ENCODE data around the gene PDX1. TPM values are rescaled to one million over a fixed set of nuclear protein-coding genes. Genes with fewer than 3 reads are reported as not detected.

The PDX1 gene
- polyA plus RNA-seq (ENCODE audit: insufficient read length): not detected

GRCh38 chr13:27919934-27920676 lies at the start of gene PDX1:
Gene PDX1, plus strand, starts transcription at chr13:27920000. Its CDS starts 139 bp downstream, at chr13:27920139.
- DNase-seq: no peak

- DNase-seq: no peak
Measured at GRCh38 chr13:27878274-27878673, 41.5 kb upstream of the PDX1 start.

- DNase-seq: no peak
Measured at GRCh38 chr13:27889471-27889870, 30.3 kb upstream of the PDX1 start.

GRCh38 chr13:27896726-27897125 lies 23.1 kb upstream of the PDX1 start:
- no peak for DNase-seq

- no peak for DNase-seq
Measured at GRCh38 chr13:27904719-27905118, 15.1 kb upstream of the PDX1 start.

- no peak for DNase-seq
Measured at GRCh38 chr13:27905650-27906049, 14.2 kb upstream of the PDX1 start.

GRCh38 chr13:27907121-27907787 lies 12.5 kb upstream of the PDX1 start:
- no peak for DNase-seq

DNA sequence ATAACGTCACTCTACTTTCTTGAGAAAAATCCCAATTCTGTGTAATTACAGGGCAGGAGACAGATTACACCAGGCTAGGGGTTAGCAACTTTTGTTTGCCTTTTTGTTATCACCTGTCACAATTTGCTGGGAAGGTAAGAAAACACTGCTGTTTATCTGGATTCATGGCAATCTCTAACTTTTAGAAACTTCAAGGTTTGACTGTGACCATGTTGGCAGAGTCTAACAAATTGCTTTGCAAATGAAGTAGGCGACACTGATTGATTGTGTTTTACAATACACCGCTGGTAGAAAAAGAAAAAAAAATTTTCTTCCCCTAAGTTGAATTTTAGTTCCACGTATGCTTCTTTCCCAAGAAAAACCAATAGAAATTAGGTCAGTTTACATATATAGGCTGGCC lies 10.4 kb upstream of the PDX1 start:
- DNase-seq: no peak

GRCh38 chr13:27911521-27911920 lies 8.3 kb upstream of the PDX1 start:
- no peak for DNase-seq

DNA sequence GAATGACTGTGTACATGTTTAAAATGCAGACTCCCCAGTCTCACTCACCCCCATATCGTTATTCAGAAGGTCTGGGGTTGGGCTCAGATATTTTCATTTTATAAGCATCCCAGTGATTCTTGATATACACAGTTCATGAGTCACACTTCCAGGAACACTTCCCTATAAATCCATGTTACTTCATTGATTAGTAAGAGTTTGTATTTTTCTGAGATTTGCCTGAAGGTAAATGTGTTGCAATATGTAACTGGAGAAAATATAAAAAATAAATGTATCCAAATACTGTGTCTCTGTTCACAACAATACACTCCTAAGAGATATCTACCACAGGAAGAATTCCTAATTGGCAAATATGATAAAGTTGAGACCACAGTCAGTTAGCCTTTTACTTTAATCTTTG lies 6.6 kb upstream of the PDX1 start:
- no peak for DNase-seq

DNA sequence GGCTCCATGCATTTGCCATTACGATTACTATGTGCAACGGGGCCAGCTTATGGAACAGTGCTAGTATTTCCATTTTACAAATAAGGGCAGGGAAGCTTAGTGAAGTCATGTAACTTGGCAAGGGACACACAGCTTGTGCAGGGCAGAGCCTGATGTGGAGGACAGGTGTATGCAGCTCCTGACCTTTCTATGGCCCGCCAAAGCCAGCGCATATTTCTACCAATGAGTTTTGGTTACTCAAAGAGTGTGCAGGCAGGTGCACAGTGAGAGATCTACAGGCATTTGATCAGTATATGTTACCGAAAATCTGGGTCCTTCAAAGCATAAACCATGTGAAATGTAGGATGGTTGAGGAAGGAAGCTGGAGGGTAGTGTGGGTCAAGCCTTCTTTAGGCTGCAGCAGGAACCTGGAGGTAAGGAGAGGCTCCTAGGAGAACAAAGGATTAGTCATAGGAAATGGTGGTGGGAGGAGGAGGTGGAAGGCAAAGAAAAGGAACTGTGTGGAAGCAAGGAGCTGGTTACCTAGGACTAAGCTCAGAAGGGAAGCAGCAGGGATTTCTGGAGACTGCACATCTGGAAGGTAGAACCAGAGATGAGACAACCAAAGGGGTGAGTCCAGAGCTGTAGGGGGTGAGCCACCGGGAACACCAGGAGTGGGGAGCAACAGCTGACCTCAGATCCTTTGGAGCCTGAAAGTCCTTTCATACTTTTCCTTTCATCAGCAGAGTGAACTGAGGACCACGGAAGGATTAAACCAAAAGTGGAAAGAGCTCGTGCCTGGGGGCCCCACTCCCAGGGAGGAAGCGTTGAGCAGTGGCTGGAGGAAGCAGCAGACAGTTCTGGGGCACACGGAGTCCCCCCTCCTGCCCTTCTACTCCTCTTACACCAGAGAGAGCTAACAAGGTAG lies 4.2 kb upstream of the PDX1 start:
- DNase-seq: no peak

DNA sequence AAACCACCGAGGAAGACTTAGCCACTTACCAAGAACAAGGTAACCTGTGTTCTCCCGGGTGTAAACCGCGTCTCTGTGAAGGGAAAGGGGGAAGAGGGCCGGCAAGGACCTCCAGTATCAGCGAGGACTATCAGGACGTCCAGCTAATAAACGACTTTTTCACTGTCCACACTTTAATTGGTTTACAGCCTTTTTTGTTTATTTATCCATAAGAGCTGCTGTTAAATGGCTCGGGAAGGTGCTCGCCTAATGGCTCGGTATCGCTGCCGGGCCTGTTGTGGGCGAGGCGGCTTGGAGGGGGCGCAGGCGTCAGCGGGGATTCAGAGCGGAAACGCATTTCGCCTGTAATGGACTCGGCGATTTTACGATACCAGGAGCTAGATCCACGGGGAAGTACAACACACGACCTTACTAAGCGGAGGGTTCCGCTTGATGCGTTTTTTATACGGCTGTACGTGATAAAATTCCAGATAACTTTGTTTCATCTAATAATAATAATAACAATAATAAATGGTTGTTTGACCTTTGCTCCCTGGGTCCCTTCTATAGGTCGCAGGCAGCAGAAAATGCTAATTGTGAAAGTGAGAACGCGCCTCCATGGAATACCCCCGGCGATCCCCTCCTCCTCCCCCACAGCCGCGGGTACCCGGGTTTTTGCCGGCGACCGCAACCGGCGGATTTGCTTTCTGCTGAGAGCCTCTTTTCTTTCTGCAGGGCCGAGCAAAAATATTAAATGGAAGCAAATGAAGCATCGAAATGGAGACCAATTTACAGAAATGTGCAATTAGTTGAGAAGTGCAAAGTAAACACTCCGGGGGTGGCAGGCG lies 2.5 kb upstream of the PDX1 start:
- no peak for DNase-seq

GRCh38 chr13:27918041-27918917 lies 1.5 kb upstream of the PDX1 start:
- no peak for DNase-seq

- DNase-seq: no peak
Measured at GRCh38 chr13:27918918-27919658, 712 bp upstream of the PDX1 start.

- no peak for DNase-seq
Measured at GRCh38 chr13:27919659-27919933, 204 bp upstream of the PDX1 start.

- DNase-seq: no peak
Measured at GRCh38 chr13:27920677-27921420, 1.0 kb downstream of the PDX1 start.

- no peak for DNase-seq
Measured at GRCh38 chr13:27921421-27921960, 1.7 kb downstream of the PDX1 start.

- no peak for DNase-seq
Measured at GRCh38 chr13:27921961-27922882, 2.4 kb downstream of the PDX1 start.

Data from hindlimb muscle (tissue), 1 donor.